Raji (cell line): ENCODE results near the gene CHRND.

Experiments used
- POLR2A ChIP-seq: IDR thresholded peaks from 2 replicates; pipeline ENCODE4 v1.6.1; 2011; ENCODE audit warnings: low read depth, low read length, control low read depth; ENCODE audit not compliant: insufficient read depth

Gene CHRND

DNA sequence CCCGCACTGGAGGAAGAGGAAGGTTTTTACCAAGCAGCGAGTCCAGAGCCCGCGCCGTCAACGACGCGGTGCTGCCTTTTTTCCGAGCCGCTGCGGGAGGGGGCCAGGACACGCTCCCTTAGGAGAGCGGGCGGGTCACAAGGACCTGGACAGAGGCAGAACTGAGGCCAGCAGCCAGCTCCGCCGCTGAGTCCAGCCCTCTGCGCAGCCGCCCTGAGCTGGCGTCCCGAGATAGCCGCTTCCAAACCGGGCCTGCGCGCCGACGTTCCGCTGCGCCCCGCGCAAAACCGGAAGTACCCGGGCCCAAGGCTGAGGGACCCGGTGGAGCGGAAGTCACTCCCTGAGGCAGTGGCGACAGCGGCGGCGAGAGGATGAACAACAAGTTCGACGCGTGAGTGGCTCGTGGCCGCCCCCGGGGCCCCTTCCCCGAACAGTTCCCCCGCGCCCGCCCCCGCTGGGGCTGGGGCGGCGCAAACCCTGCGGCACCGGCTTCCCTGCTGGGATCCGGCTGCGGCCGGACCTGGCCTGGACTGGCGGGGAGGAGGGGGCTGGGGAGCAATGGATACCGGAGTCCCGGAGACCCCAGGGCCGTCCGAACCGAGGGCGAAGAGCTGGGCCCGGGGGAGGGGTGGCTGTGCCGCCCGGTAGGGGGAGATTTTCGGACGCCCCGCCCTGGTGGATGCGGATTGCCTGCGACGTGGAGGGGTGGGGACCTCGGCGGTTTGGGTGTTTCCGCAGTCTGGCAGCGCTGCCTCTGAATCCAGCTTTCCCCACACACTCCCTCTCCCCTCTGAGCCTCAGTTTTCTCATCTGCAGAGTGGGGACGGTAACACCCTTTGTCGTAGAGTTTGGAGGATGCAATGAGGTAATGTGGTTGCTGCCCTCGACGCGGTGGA lies 24.6 kb downstream of the CHRND start, which contains the start of the genes EIF4E2 and TIGD1:
Gene EIF4E2, plus strand, starts transcription at position 336 of the 896 bp plus-strand sequence. Its CDS starts 36 bp downstream, at position 372.
Gene TIGD1, minus strand, starts transcription at position 204 of the 896 bp plus-strand sequence. CDS start 675 bp downstream, outside the sequence.
- peak; percentile 95 for TF ChIP-seq POLR2A

DNA sequence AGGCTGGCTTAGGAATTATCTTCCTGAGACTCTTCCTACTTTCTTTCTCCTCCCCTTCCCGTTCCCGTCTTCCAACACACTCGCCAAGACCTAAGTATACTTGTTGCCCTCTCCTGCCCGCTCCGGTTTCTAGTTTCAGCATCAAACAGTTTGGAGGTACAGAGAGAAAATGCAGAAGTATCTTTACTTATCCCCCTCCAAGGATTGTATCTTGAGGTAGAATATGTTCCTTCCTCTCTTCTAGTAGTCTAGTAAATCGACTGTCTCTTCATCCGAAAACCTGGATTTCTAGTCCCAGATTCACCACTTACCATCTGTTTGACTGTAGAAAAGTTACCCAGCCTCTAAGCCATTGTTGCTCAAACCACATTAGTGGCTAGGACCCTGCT lies 25.3 kb downstream of the CHRND start:
- TF ChIP-seq POLR2A = no peak

DNA sequence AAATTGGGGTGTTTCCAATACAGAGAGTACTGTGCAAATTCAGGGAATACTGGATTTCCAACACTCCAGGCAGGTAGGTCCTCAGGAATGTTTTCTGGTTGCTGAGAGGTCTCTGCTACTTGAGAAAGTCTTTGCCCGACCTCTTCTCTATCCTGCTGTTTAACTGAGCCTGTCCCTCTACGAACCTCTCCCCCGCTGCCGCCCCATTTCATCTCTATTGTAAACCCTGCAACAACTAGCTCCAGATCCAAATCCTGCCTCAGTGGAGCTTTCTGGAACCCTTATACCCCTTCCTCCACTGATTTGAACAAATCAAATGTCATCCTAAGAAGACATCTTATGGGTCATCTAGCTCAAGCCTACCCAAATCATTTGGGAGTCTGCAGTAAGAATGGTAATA lies 25.8 kb downstream of the CHRND start:
- no peak for TF ChIP-seq POLR2A

DNA sequence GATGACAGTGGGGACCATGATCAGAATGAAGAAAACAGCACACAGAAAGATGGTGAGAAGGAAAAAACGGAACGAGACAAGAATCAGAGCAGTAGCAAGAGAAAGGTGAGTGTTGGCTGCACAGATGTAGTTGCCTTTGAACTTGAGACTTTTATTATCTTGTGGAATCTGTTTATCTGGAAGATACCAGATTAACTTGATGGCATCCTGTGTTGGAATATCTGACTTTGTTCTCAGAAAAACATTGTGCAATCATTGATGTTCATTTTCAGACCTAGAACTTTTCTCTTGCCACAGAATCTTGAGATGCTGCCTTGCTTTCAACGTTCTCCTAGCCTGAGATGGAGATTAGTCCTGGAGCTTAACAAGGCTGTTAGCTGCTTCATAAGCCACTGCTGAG lies 30.5 kb downstream of the CHRND start:
- no peak for TF ChIP-seq POLR2A

DNA sequence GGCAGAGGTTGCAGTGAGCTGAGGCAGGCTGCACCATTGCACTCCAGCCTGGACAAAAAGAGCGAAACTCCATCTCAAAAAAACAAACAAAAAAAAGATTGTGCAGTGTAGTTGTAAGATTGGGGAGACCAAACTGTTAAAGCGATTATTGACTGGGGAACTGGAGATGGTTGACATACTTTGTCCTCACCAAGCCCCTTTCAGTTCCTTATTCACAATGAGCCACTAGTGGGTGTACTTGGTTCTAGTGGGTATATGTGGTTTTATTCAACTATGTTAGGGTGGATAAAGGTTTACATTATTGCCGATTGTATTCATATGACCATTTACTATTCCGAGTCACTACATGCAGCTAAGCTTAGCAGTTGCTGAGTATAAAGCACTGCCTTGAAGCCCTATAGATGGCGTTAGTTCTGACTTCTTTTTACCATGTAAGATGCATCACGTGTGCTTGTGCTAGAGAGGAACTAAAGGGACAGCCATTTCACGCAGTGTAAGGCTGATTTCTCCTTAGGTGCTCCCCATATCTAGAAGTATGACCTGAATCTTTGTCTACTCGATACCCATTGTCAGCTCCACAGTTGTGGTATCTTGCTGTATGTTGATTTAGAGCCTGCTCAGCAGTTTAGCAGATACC lies 36.7 kb downstream of the CHRND start:
- no peak for TF ChIP-seq POLR2A

DNA sequence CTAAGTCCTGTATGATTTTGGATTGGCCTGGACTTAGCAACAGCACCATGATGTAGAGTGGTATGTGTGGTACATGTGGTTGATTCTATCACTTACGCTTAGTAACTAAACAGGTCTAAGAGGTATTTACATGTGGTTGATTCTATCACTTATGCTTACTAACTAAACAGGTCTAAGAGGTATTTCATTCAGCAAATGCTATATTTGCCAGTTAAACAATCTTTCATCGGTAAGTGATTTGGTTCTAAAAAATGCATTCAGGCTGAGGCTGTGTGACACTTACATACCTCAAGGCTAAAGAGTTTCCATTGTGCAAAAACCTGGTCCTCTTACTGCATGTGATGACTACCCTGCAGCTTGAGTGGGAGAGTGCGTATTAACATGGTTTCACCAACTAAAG lies 37.6 kb downstream of the CHRND start:
- no peak for TF ChIP-seq POLR2A

DNA sequence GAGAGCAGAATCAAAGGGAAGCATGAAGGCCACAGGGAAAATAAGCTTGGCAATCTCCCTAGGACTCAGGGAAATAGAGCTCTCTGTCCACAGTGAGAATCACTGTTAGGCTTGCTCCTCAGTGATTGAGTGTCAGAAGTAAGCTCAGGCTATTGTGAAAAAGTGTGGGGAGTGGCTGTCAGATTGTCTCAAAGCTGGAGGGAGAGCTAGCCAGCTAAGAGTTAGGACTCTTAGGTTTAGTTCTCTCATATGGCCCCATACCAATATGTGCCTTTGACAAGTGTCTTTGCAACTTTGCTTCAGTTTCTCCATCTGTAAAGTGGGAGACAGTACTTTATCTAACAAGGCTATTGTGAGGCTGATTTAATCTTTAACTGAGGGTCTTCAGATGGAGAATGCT lies 41.8 kb downstream of the CHRND start:
- no peak for TF ChIP-seq POLR2A

DNA sequence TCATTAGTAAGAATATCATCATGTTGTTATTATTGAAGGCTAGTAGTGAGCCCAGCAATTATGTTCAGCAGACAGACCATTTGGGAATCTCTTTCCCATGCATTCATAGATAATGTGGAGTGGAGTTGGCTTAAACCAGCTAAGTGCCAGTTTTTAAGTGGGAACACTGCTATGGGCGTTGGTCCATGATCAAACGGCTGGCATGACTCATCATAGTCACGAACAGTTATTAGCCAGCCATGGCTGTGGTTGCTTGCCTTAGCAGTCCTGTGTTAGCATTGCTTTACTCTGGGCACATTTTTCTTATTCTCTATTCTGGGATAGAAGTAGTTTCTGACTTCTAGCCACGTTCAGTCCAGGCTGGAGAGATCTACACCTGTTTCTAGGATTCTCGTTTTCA lies 42.2 kb downstream of the CHRND start:
- no peak for TF ChIP-seq POLR2A

DNA sequence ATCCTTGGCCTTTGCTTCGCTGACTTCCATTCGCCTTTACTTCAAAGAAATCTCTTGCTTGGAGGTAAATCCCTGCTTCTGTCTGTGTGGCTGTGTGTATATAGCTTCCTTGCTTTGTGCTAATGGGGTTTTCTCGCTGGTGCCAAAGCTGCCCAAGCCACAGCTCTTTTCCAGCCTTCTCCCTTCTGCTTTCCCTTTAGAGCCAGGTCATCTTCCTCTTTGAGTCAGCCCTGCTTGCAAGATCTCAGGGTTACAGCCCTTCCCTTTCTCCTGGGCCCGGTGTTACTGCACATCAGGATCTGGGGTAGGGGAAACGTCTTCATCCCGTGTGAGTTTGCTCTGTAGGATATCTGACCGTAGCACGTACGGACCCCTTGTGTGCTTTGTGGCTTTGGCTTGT lies 43.6 kb downstream of the CHRND start:
- no peak for TF ChIP-seq POLR2A

DNA sequence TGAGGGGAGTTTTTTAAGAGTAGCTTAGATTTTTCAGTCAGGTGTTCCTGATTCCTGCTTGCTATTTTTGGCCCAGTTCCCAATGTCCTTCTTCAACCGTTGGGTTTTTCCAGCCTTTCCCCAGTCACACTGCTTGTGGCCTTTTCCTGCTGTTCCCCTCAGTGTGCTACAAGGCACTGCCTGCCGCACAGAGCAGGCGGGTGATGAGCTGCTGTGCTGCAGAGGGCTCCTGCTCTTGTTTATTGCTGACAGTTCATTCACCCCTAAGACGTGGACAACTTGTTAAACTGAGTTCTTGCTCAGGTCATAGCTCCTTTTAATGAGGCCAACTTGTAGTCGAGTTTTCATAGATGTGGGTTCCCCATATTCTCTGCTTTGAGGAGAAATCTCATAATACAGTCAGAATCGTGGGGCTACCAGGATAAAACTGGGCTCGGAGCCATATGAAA lies 45.1 kb downstream of the CHRND start:
- TF ChIP-seq POLR2A = no peak

DNA sequence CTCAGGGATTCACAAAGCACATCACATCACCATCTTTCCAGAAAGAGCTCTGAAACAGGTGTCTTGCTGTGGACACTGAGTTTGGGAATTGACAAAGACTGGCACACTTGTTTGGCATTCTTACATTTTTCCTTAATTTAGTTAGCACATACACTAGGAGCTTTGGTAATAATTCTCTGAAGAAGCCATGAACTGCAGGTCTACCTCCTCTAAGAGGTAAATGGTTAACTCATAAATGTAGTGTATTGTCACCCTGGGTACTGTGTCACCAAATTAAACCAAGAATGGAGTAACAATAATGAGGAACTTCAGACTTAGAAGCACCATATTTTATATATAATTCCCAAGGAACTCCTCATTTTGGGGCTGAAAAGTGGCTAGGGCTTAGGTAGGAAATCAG lies 47.1 kb downstream of the CHRND start:
- no peak for TF ChIP-seq POLR2A

DNA sequence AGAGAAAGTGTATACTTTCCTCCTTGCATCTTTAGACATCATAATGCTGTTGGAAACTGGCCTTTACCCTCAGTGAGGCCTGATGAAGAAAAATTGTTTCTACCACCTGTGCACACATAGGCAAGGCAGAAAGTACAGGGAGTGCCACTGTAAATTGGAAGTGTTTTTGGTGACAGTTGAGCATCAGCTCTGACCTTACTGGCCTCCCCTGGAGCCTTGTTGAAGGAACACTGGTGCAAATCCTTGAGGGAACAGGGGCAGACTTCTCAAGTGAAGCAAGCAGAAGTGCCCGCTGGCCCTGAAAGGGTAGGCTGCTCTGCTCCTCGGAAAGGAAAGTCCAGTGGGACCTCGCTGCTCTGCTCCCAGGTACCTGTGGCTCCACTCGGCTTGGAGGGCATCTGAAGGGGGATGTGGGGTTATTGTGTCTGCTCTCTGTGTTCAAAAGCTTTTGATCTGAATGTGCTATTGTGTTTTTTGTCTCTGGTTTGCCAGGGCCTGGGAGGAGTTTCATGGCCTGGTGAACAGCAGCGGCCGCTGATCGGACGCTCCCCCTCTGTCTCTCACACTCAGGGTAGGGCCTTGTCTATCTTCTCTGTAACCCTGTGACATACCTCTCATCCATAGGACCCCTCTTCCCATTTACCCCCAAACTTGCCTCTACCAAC lies 47.9 kb downstream of the CHRND start:
- no peak for TF ChIP-seq POLR2A

DNA sequence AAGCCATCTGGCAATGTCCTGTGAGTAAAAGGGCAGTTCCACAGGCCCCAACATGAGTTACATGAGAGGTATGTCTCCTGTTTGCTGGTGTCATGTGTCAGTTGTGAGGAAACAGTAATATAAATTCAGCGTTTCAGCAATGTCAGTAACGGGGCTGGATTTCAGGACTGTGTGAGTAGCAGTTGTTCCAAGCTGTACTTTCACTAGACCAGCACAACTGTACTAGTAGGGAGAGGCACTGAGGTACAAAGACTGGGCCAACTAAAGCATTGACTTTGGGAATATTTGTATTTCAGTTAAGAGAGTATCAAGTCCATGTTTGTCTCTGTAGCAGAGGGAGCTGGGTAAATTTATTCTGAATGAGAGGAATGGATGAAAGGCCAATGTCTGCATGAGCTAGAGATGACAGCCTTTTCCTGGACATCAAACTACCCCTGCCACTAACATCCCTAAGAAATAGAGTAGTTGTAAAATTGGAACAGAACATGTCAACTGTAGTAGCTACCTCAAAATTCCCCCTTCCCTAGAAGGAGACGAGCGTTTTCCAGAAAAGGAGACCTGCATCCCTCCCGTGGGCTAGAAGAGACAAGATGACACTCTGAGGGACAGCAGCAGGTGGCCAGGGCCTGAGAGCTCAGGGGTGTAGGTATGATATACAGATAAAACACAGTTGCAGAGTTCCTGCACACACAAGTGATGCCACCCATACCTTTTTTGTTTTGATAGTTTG lies 48.9 kb downstream of the CHRND start:
- no peak for TF ChIP-seq POLR2A

DNA sequence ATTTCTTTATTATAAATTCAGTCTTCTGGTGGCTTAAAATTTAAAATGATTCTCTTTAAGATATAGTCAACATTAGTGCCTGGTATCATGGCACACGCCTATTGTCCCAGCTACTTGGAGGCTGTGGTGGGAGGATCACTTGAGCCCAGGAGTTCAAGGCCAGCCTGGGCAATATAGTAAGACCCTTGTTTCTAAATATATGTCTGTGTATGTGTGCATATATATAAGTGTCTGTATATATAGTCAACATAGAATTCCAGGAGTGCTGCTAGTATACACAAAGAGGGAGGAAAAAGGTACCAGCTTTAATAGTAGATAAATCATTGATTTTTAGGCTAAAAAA lies 49.4 kb downstream of the CHRND start:
- no peak for TF ChIP-seq POLR2A

DNA sequence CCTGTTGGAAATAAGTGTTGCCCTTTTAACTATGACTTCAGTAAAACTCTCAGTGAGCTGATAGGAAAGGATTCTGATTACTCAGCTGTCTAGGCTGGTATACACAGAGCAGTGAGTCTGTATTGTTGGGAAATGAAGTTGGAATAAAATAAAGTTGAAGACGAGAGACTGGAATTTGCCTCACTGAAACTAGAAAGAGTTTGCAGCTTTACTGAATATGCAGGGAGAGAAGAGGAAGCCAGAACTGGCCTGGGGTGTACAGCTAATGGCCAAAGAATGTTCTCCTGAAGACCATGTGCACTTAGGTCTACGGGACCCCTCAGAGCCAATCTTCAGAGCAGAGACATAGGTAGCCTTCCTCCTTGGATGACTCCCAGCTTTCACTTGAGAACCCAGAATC lies 51.0 kb downstream of the CHRND start:
- TF ChIP-seq POLR2A = no peak
